HepG2 (cell line): Measurements from ENCODE around the gene DMAC2L. TPM values are rescaled to one million over a fixed set of nuclear protein-coding genes. Genes with fewer than 3 reads are reported as not detected.
A peak's percentile ranks its signal among the peaks of the same experiment; 100 is the strongest.

ENCODE experiments used
- AKAP8 ChIP-seq: sonication (generic); formaldehyde crosslinking; IDR thresholded peaks from 2 replicates; pipeline ENCODE4 v1.5.1; 2020; ENCODE audit warnings: mild to moderate bottlenecking, missing genetic modification reagents
- ELF1 ChIP-seq: sonication (generic); formaldehyde crosslinking; IDR thresholded peaks from 2 replicates; pipeline ENCODE4 v1.4.0; 2020; ENCODE audit warnings: missing genetic modification reagents
- ELF3 ChIP-seq: IDR thresholded peaks from 2 replicates; pipeline ENCODE4 v1.6.1; 2016; ENCODE audit warnings: missing genetic modification reagents, missing compliant biosample characterization
- FOXO1 ChIP-seq: sonication (generic); formaldehyde crosslinking; IDR thresholded peaks from 2 replicates; pipeline ENCODE4 v1.4.0; 2020; ENCODE audit warnings: missing genetic modification reagents
- KAT2B ChIP-seq: fragments of 150-350 bp; IDR thresholded peaks from 2 replicates; pipeline ENCODE4 v1.6.1; 2014; ENCODE audit warnings: low read depth, low read length, borderline replicate concordance
- NFATC3 ChIP-seq: sonication (generic); formaldehyde crosslinking; IDR thresholded peaks from 2 replicates; pipeline ENCODE4 v1.5.1; 2020; ENCODE audit warnings: mild to moderate bottlenecking, missing genetic modification reagents
- NR0B2 ChIP-seq: sonication (generic); formaldehyde crosslinking; IDR thresholded peaks from 2 replicates; pipeline ENCODE4 v1.4.0; 2020; ENCODE audit warnings: mild to moderate bottlenecking, missing genetic modification reagents
- SATB2 ChIP-seq: sonication (generic); formaldehyde crosslinking; IDR thresholded peaks from 2 replicates; pipeline ENCODE4 v1.5.0; 2020; ENCODE audit warnings: missing genetic modification reagents
- SNAI1 ChIP-seq: sonication (generic); formaldehyde crosslinking; IDR thresholded peaks from 2 replicates; pipeline ENCODE4 v1.5.0; 2020; ENCODE audit warnings: mild to moderate bottlenecking, missing genetic modification reagents, borderline replicate concordance
- TAF15 ChIP-seq: fragments of 200-400 bp; formaldehyde crosslinking; IDR thresholded peaks from one replicate; pipeline ENCODE4 v1.6.1; 2018; ENCODE audit warnings: mild to moderate bottlenecking, low read depth, low read length; ENCODE audit not compliant: poor library complexity, severe bottlenecking
- TMF1 ChIP-seq: sonication (generic); formaldehyde crosslinking; IDR thresholded peaks from 2 replicates; pipeline ENCODE4 v1.8.1; 2022; ENCODE audit warnings: low read depth, missing genetic modification reagents
- ZBTB38 ChIP-seq: sonication (generic); formaldehyde crosslinking; IDR thresholded peaks from 2 replicates; pipeline ENCODE4 v1.5.1; 2020; ENCODE audit warnings: mild to moderate bottlenecking, missing genetic modification reagents
- ZFP36L2 ChIP-seq: sonication (generic); formaldehyde crosslinking; IDR thresholded peaks from 2 replicates; pipeline ENCODE4 v1.4.0; 2020; ENCODE audit warnings: missing genetic modification reagents
- ZNF318 ChIP-seq: sonication (generic); formaldehyde crosslinking; IDR thresholded peaks from 2 replicates; pipeline ENCODE4 v1.4.0; 2020; ENCODE audit warnings: mild to moderate bottlenecking, missing genetic modification reagents
- ZNF329 ChIP-seq: sonication (generic); formaldehyde crosslinking; IDR thresholded peaks from 2 replicates; pipeline ENCODE4 v1.9.0; 2021; ENCODE audit warnings: low read depth, mild to moderate bottlenecking, missing genetic modification reagents
- ZNF382 ChIP-seq: sonication (generic); formaldehyde crosslinking; IDR thresholded peaks from 2 replicates; pipeline ENCODE4 v1.5.0; 2020; ENCODE audit warnings: missing genetic modification reagents, mild to moderate bottlenecking, borderline replicate concordance
- ZNF414 ChIP-seq: sonication (generic); formaldehyde crosslinking; IDR thresholded peaks from 2 replicates; pipeline ENCODE4 v1.5.0; 2020; ENCODE audit warnings: missing genetic modification reagents
- ZNF772 ChIP-seq: sonication (generic); formaldehyde crosslinking; IDR thresholded peaks from 2 replicates; pipeline ENCODE4 v1.5.0; 2020; ENCODE audit warnings: mild to moderate bottlenecking, missing genetic modification reagents
- ZSCAN9 ChIP-seq: IDR thresholded peaks from 2 replicates; pipeline ENCODE4 v1.6.1; 2016; ENCODE audit warnings: borderline replicate concordance
- polyA plus RNA-seq, 8 experiments: library from polyadenylated mRNA; depleted of rRNA in 3 of 8; stranded (reverse) in 7 of 8; unstranded in 1 of 8; fragments of >200 nt; fragmentation: Illumina TruSeq in 4 of 8; extraction: Trizol in 4 of 8; gene quantifications; 2 replicates each; pipeline versions ENCODE4 v1.2.1 to v1.2.3, GENCODE V29; 2011 to 2016; ENCODE audit warnings: low read depth in 4 of 8, missing spikeins in 1 of 8, mixed read lengths in 1 of 8; ENCODE audit not compliant: insufficient read depth in 1 of 8
- total RNA-seq, 5 experiments: library from RNA; depleted of rRNA; stranded (reverse); fragments of >200 nt; fragmentation: Illumina TruSeq; extraction: Trizol; gene quantifications; 2 replicates each; pipeline ENCODE4 v1.2.3, GENCODE V29; 2016; ENCODE audit warnings: low read depth in 1 of 5

The DMAC2L gene
- total and polyA plus RNA-seq, 2 of the 13 experiments (the other 11 are each of a cell fraction or from before 2014, with no cell fraction given), result 19.4 to 23.2 TPM

- TF ChIP-seq ZSCAN9 (CRISPR knock-in tag) (peak; percentile 49; the same call in 1 of the 2 replicates), NFATC3 (CRISPR knock-in tag) (peak; percentile 74), ZNF772 (CRISPR knock-in tag) (peak; percentile 84; the same call in 1 of the 2 replicates), TMF1 (CRISPR knock-in tag) (0 out of 2 replicates have a peak, but pooled peaks have one; percentile 78), AKAP8 (CRISPR knock-in tag) (no peak; the same call in 1 of the 2 replicates), NR0B2 (CRISPR knock-in tag) (peak; percentile 73; the same call in 1 of the 2 replicates), ZFP36L2 (CRISPR knock-in tag) (no peak), KAT2B (no peak), TAF15 (peak; percentile 84), FOXO1 (no peak; the same call in none of the 2 replicates), ELF1 (CRISPR knock-in tag) (no peak; the same call in 1 of the 2 replicates), ZNF382 (no peak), ELF3 (CRISPR knock-in tag) (peak; percentile 44), ZBTB38 (CRISPR knock-in tag) (peak; percentile 88), SATB2 (CRISPR knock-in tag) (peak; percentile 77; the same call in 1 of the 2 replicates), ZNF329 (CRISPR knock-in tag) (peak; percentile 72; the same call in 1 of the 2 replicates), ZNF414 (peak; percentile 52; the same call in 1 of the 2 replicates), ZNF318 (CRISPR knock-in tag) (peak; percentile 67; the same call in 1 of the 2 replicates), SNAI1 (peak; percentile 86; the same call in 1 of the 2 replicates)
Observed at GRCh38 chr14:50311972-50312733, at the start of gene DMAC2L, which contains the start of gene L2HGDH (continued).
